ENCODE results near the gene ISG20.
A peak's percentile ranks its signal among the peaks of the same experiment; 100 is the strongest.

Gene ISG20

DNA sequence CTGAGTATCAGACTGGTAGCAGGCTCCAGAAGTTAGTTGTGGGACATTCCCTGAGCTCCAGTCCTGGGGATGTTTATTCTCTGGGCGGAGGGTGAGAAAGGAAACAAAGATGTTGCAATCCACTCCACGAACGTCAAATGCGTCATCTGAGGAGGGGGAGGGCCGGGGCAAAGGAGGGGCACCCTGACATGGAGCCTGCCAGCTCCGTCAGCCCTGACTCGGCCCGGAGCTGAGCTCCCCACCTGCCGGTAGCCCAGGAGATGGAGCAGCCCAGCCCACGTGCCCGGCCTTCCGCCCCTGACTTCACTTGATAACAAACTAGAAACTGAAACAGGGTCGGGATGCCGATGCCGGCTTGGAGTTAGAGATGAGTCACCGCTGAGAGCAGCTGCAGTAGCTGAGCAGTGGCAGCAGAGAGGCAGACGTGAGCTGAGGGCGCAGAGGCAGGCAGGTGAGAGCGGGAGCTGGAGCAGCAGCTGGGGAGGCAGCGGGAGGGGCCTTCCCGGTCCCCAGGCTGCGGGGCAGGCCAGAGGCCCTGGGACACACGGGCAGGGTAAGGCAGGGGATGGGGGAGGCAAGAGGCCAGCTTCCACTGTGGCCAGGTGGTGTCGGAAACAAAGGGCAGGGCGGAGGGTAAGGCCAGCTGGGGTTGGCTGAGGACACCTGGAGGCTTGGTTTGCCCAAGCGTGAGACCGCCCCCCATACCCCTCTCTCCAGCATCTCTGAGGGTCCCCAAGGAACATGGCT, at the start of gene ISG20:
Gene ISG20, plus strand, starts transcription at position 391 of the 747 bp plus-strand sequence. Its CDS starts 351 bp downstream, at position 742.
- DNase-seq (ENCODE audit: low read depth, low spot score): peak; percentile 95

DNA sequence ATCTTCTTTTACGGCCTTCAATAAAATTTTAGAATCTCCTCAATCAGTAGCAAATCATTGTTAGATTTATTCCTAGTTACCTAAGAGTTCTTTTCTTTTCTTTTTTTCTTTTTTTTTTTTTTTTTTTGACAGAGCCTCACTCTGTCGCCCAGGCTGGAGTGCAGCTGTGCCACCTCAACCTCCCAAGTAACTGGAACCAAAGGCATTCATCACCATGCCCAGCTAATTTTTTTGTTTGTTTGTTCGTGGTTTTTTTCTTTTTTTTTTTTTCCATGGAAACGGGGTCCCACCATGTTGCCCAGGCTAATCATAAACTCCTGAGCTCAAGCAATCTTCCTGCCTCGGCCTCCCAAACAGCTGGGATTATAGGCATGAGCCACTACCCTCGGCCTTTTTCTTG, 48.1 kb upstream of the ISG20 start:
- no peak for DNase-seq (ENCODE audit: low read depth, low spot score)

- DNase-seq (ENCODE audit: low read depth, low spot score): no peak
Observed at GRCh38 chr15:88591384-88591783, 47.4 kb upstream of the ISG20 start.

GRCh38 chr15:88603885-88604284, 34.9 kb upstream of the ISG20 start:
- no peak for DNase-seq (ENCODE audit: low read depth, low spot score)

DNA sequence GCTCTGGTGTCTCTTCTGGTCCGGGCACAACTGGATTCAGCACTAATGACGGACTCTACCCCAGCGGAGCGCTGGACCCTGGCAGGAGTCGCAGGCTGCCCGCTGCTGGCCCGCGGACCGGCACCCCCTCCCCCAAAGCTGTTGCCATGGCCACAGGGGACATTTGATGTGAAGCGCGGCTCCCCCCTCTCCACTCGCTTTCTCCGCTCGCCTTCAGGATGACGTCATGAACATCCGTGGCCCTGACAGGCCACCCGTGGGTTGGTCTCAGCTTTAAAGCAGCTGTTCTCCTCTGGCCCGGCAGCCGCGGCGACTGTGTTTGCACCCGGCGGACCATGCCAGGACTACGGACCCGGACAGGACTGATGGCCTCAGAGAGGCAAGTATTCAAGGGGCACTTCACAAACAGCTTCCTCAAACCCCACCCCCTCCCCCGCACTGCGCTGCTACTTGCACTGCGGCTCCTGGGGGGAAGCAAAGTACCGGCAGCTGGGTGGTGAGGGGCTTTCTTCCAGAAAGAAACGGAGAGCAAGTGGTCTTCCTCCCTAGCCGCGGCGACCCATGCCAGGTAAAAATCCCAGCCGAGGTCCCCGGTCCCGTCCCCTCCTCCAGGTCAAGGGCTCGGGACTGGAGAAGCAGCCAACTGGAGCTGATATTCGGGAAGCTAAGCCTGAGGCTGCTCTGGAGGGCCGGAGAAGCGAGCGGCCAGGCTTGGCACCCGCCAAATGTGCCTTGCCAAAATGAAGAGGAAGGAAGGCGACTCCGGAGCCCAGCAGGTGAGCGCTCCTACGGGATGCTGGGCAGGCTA, 34.2 kb upstream of the ISG20 start:
- no peak for DNase-seq (ENCODE audit: low read depth, low spot score)

DNA sequence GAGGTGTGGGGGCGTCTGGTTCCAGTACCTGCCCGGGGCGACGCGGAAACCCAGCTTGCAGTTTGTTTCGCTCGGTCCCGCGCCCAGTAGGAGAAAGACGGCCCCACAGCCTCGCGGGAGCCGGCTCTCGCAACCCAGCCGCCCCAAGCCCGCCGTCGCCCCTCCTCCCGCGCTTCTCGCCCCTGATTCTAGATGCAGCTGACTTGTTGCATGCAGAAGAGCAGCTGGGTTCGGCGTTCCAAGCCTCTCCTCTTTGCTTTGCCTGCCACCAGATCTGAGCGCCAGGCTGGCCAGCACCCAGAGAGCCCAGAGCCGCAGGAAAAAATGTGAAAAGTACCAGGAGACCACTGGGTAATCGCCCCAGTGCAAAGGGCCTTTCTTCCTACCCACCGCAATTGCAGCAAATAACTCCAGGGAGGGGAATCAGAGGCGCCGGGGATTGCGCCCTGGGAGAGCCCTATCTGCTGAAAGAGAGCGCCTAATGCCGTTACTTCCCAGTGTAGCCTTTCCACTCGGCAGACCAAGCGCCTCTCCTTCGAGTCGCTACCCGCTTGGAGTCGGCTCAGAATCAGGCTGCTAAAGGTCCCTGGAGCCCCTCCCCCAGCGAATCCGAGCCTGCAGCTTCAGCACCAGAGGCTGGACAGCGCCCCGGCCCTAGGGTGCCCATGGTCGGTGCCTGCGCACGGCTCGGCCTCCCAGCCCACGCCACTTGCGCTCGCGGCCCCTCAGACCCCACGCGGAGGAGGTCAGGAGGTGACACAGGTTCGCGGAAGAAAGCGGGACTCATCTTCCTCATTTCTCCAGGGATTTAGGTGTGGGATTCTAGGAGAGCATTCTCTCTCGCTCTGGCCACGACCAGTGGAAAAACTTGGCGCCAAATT, 33.4 kb upstream of the ISG20 start:
- DNase-seq (ENCODE audit: low read depth, low spot score): no peak

GRCh38 chr15:88606070-88606794, 32.6 kb upstream of the ISG20 start:
- DNase-seq (ENCODE audit: low read depth, low spot score): no peak

DNA sequence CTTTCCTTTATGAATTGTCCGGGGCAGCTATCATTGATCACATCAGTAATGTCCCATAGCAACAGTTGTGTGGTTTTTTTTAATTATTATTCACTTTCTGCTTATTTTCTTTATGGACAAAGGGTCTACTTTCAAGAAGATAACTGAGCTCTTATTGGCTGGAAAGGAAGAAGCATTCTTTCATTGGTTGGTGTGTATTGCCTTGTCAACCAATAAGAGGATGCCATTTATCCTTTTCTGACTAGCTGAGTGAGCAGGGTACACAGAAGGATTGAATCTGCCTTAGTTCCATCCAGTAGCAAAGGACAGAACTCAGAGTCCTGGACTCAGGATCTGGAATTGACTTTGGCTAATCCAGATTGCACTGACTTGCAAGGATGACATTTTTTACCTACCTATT, 30.9 kb upstream of the ISG20 start:
- no peak for DNase-seq (ENCODE audit: low read depth, low spot score)

DNA sequence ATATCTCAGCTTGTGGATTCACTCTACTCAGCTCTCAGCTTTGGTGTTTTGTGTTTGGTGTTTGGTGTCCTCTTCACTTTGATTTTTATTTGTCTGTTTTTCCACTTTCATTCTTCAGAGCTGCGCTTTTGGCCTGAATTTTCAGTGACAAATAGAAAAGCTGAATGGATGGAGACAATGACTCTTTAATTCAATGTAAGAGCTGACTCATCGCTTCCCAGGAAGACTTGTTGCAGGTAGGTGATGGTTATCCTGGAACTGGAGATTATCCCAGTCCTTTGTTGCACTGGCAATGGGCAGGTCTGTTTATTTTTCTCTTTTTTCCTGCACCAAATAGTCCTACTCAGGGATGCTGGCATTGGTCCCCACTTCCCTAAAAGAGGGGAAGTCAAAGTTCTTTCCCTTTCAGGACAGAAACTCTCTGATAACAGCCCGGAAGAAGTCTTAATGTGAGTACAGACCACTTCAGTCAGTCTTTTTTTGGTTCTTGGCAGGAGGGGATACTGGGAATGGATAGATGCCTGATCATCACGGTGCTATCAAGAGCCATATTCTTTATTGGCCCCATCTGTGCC, 30.1 kb upstream of the ISG20 start:
- no peak for DNase-seq (ENCODE audit: low read depth, low spot score)

DNA sequence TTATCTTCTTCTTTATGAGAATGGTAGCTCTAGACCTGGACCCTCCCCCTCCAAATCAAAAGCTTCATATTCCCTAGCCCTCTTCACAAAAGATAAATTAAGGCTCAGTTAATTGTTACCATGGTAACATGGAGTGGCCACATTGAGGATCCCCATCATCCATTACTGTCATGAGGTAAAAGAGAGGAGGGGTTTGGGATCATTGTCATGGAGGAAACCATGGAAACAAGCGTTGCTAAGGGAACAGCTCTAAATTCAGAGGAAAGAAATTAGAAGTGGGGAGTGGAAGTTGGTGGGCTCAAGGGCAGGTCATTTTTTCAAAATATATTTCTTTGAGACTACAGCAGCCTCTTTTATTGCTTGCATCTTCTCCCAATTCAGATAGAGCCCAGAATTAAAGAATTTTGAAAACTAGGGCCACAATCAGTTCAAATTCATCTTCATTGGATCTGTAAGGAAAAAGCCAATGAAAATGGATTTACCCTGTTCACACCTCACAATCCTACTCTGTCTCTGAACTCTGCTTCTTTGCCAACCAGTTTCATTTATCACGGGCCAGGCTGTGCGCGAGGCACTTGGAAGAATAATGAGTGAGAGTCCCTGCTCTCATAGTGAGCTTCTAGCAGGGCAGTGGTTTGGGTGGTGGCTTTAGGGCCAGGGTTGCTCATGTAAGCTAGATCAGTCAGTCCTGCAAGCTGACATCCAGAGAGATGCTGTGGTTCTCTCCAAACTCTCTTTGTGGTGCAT, 29.3 kb upstream of the ISG20 start:
- DNase-seq (ENCODE audit: low read depth, low spot score): no peak

- no peak for DNase-seq (ENCODE audit: low read depth, low spot score)
Observed at GRCh38 chr15:88610701-88611231, 28.1 kb upstream of the ISG20 start.

- no peak for DNase-seq (ENCODE audit: low read depth, low spot score)
Observed at GRCh38 chr15:88612186-88612796, 26.5 kb upstream of the ISG20 start.

DNA sequence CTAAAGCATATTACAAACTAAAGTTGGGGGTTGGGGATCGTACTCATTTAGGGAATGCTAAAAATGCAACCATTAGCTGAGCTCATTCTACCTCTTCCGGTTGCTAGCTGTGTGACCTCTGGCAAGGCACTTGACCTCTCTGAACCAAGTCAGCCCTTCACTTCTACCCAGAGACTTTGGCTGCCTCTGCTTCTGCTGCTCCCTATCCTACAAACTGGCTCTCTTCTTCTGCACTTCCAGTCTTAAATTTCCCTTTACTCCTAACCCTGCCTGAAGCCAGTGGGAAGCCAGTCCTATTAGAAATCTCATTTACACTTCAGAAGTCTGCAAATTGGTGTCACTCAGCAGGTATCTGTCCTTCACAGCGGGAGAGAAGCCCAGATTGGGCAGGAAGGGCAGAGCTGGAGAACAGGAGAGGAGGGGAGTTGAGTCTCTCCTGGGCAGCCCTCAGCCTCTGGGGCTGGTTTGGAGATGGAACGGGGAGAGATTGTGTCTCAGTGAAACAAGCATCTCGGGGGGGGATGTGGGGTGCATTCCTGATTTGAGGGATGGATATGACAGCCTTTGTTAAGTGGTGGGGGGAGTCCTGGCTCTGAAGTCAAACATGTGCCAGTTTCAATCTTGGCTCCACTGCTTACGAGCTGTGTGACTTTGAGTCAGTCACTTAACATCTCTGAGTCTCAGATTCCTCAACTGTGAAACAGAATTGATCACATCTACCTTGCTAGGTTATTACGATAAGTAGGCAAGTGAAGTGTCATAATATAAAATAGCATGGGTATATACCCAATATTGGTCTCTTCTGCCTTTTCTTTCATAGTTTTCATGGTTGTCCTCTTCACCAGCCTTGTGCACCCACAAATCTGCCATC, 25.5 kb upstream of the ISG20 start:
- DNase-seq (ENCODE audit: low read depth, low spot score): no peak

DNA sequence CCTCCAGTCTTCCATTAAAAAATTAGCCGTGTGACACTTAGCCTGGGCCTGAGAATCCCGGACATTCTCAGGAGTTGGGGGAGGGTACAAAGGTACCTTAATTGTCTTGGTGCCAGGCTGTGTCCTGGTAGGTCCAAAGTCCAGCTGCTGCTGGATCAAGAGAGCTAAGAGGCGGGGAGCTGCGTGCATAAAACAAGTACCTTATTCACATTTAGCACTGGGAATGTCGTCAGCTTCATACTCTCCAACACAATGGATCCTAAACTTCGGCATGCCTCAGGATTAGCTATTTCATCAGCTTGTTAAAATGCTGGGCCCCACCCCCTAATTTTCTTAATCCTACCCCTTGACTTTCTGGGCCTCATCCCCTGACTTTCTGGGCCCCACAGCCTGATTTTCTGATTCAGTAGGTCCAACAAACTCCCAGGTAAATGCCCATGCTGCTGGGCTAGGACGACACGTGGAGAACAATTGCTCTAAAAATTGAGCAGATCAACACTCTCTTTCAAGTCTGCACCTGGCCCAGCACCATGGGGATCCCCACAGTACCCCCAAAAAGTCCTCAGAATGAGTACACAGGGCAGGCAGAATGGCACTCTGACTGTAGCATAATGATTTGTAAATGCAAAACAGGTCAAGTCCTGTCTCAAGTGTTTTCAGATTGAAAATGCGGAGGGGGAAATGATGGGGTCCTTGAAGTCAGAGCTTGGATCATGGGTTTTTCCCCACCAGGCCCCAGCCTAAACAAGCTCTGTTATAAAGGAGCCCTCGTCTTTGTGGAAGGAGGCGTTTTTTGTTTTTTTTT, 23.3 kb upstream of the ISG20 start:
- no peak for DNase-seq (ENCODE audit: low read depth, low spot score)

DNA sequence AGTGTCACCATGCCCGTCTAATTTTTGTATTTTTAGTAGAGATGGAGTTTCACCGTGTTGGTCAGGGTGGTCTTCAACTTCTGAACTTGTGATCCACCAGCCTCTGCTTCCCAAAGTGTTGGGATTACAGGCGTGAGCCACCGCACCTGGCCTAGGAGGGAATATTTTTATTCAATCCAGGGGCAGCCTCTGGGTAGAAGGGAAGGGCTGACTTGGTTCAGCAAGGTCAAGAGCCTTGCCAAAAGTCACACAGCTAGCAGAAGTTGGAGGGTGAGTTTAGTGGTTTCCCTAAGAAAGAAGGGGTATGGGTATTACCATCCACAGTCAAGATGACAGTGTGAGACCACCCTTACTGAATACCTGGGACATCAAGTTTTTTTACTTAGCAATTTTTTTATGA, 22.6 kb upstream of the ISG20 start:
- DNase-seq (ENCODE audit: low read depth, low spot score): no peak

DNA sequence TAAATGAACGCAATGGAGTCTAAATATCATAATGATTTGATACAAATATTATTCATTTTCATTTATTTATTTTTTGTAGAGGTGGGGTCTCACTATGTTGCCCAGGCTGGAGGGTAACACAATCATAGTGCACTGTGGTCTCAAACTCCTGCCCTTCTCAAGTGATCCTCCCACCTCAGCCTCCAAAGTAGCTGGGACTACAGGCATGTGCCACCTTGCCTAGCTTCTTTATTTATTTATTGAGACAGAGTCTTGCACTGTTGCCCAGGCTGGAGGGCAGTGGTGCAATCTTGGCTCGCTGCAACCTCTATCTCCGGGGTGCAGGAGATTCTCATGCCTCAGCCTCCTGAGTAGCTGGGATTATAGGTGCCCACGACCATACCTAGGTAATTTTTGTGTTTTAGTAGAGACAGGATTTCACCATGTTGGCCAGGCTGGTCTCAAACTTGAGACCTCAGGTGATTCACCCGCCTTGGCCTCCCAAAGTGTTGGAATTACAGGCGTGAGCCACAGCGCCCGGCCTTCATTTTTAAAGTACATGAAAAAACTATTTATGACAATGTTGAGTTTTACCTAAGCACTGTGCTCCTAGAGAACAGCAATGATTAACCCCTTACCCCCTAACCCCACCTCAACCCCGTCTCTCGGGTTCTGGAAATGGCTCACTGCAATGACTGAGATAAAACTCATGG, 21.6 kb upstream of the ISG20 start:
- no peak for DNase-seq (ENCODE audit: low read depth, low spot score)

DNA sequence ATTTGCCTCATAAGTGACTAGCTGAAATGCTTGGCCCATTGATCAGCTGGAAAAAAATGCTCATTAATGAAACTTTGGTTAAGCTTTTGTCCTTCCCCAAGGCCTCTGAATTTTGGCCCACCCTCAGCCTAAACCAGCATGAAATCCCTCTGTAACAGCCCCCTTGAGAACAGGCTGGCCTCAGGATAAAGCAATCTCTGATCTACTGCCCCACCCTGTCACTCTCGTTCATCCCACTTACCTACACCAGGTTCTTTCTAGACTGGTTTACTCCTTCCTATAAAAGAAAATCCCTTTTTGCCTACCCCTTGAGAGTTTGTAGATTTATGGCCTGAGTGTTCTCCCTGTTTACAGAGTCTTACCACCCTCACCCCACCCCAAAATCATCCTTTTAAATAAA, 21.0 kb upstream of the ISG20 start:
- DNase-seq (ENCODE audit: low read depth, low spot score): no peak

All from brain pericyte (primary cell).